NCI-H187 treated with DMSO at 0.1 percent for 48 hours (cell line): ENCODE measurements around the gene CENPM.

Experiments
- DNase-seq: peaks from one replicate; lab custom pipeline; 2025; lab: John Stamatoyannopoulos, UW

CENPM gene

DNA sequence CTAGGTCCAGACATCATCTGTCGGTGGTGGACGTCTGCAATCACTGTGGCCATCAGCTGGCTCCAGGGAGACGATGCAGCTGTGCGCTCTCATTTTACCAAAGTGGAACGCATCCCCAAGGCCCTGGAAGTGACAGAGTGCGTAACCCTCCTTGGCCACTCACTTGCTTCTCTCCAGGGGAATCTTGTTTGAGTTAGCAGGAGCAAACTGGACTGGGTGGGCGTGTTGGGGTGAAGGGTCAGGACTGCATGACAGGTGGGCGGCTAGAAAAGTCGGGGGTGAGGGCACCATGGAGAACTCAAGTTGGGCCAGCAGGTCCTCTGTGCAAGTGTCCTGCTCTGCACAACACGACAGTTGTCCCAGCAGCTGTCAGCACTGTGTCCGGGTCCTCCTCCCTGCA is 48.3 kb downstream of the CENPM start:
- no peak for DNase-seq

DNA sequence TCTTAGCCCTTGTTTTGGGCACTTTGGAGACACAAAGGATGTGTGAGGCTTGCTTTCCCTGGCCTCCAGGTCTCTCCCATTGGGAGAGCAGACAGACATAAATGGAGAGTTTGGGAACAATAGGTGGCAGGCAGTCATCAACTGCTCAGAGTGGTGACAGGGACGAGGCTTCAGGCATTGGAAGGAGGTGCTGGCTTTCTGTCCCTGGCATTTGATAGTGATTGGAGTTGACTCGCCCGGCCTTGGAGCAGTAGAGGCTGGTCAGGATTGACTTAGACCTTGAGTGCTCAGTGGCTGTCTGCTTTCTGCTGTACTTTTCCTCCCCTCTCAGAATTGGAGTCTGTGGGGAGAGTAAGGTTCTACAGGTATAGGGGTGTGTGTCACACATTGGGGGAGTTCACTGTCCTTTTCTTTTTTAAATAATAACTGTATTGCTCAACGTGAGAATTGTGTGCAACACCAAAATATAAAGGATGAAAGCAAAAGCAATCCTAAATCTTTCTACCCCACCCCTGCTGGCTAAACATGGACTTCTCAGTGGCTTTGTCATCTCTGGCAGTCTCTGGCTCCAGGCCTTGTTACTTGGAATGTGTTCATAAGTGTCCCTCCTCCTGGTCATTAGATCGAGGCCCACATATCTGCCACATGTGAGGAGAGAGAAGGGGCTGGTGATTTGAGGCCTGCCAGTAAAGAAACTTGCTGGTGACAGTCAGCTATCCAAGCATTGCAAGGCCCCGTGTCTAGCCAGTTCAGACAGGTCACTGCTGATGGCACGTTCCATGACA is 53.2 kb downstream of the CENPM start:
- no peak for DNase-seq

DNA sequence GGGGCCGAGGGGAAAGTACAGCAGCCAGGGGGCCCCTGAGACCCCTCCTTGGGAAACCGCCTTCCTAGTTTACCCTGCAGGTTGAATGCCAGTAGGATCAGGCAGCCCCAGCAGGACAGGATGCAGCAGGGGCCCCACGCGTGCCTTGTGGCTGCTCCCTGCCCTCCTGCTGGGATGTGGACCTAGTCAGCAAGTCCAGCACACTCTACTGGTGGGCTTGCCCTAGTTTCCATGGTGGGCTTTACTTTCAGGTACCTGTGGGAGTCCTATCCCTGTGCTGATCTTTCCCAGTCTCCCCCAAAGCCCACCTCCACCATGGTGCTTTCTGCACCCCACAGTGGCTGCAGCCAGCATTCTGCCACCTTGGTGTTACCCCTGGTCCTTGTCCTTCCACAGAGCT is 54.2 kb downstream of the CENPM start:
- DNase-seq: no peak

- DNase-seq: no peak
These were observed 55.5 kb downstream of the CENPM start for GRCh38 chr22:41891407-41891806.
